Measurements from ENCODE around the gene FXYD2.

The FXYD2 gene

DNA sequence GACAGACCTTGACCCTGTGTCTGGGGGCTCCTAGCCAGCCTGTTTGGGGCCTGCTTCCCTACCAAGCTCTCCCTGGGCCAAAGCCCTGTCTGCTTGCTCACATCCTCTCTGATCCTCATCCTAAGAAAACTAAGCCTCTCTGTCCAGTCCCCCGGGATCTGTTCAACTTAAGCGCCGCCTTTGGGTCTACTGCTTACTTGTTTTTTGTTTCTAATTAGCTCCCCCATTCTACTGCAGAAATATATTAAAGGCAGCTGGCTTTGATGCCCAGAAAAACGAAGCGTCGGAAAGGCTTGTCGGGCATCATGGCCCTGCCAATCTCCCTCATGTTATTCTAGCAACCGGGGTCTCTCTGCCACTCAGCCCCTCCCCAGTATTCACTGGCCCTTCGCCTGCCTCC, 31.0 kb downstream of the FXYD2 start:
- no peak for DNase-seq (ENCODE audit: low read depth in 1 of 2, low spot score in 1 of 2)
- TF ChIP-seq JUND (IDR thresholded peaks at IDR 0.05; ENCODE audit: low read depth): no peak
- in situ Hi-C loops (cut with HindIII; ENCODE audit: low pct_unique_long_range_greater_than_20kb, low sequenced_read_pairs): no loop called here

DNA sequence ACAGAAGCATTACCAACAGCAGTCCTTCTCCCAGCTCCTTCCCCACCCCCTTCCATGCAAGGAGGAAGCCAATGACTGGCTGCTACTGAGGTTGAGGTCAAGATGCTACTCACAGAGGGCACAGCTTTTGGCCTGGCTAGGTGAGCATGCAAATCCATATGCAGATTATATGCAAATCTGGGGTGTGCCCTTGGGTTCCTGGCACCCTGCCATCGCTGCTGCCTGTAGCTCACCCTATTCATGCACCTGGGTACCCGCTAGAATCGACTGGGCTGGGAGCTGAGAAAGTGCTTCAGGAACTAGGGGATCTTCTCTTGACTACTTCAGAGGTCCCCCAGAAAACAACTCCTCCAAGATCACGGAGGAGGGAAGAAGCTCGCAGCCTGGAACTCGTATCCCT, 31.6 kb downstream of the FXYD2 start:
- in situ Hi-C loops (cut with HindIII; ENCODE audit: low pct_unique_long_range_greater_than_20kb, low sequenced_read_pairs): no loop called here
- no peak for TF ChIP-seq JUND (IDR thresholded peaks at IDR 0.05; ENCODE audit: low read depth)
- peak in 1 of 2 experiments; percentile 34 for DNase-seq (ENCODE audit: low read depth in 1 of 2, low spot score in 1 of 2)

DNA sequence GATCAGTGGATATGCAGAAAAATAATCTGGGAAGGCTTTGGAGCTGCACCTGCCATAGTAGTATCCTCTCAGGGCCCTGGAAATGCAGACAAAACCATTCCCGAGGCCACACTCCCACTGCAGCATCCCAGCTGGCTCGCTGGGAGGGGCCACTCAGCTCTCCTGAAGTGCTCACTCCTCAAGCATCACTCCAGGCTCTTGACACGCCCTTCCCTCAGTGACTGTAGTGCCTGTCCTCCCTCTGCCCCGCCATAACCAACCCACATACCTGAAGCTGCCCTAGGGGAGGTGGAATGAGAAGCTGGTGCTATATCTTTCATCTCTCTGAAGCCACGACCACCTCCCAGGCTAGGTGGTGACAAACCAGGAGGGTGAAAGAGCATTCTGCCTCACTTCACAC, 32.3 kb downstream of the FXYD2 start:
- in situ Hi-C loops (cut with HindIII; ENCODE audit: low pct_unique_long_range_greater_than_20kb, low sequenced_read_pairs): no loop called here
- no peak for TF ChIP-seq JUND (IDR thresholded peaks at IDR 0.05; ENCODE audit: low read depth)
- DNase-seq (ENCODE audit: low read depth in 1 of 2, low spot score in 1 of 2): no peak

DNA sequence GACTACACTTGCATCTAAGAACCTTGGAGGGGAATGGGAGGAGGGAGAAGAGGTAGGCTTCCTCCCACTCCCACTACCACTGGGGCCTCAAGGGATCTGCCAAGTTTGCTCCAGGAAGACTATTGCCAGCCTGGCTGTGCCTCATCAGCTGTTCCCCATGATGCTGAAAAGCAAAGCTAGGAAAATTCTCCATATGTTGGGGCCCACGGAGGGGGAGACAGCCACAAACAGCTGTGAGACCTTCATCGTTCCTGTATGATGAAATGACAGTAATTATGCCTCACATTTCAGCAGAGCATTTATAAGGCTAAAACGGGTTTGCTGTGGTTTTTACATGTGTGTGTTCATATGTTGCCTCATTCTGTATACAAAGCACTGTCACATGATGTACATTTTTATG, 34.3 kb downstream of the FXYD2 start:
- TF ChIP-seq JUND (IDR thresholded peaks at IDR 0.05; ENCODE audit: low read depth): no peak
- in situ Hi-C loops (cut with HindIII; ENCODE audit: low pct_unique_long_range_greater_than_20kb, low sequenced_read_pairs): no loop called here
- DNase-seq (ENCODE audit: low read depth in 1 of 2, low spot score in 1 of 2): no peak

DNA sequence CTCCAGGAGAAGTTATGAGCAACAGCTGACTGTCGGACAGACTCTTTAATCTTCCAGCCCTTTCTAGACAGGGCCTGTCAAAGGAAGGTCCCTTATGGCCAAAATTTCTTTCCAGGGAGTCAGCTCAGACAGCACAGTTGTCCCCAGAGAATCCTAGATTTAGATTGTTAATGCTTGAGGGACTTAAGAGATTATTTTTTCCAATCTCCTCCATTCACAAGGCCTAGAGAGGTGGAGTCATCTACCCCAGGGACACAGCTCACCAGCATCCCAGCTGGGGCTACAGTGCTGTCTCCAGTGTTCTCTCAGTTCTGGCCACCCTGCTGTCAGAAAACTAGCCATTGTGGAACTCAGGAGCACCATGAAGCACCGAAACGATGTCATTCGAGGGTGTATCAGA, 35.3 kb downstream of the FXYD2 start:
- no peak for DNase-seq (ENCODE audit: low read depth in 1 of 2, low spot score in 1 of 2)
- no peak for TF ChIP-seq JUND (IDR thresholded peaks at IDR 0.05; ENCODE audit: low read depth)
- in situ Hi-C loops (cut with HindIII; ENCODE audit: low pct_unique_long_range_greater_than_20kb, low sequenced_read_pairs): no loop called here

DNA sequence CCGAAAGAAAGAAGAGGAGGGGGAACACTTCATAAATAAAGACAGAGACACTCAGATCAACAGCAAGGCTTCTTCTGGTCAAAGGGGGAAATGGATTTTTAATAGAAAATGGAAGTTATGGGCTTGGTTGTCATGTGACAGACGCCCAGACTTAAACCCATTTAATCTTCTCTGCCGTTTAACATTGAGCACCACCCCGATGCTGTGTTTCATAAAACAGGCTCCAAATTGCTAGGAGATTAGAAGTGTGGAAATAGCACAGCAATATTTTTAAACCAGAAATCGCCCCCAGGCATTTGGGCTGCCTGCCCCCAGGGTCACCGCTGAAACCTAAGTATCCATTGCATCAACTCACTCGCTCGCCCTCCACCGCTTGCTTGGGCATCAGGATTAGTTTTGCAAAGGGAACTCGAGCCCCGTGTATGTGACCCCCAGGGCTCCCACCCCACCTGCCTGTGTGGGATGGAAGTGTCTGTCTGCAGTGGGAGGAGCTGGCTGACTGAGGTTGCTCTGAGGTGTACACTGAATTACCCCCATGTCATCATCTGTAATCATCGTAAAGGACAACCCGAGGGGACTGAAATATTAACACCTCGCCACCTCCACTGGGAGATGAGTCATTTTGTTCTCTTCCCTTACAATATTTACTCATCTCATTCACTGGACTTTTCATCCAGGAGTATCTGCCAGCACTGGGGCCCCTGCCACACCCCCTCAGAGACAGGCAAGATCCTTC, 38.2 kb downstream of the FXYD2 start:
- in situ Hi-C loops (cut with HindIII; ENCODE audit: low pct_unique_long_range_greater_than_20kb, low sequenced_read_pairs): no loop called here
- no peak for DNase-seq (ENCODE audit: low read depth in 1 of 2, low spot score in 1 of 2)
- TF ChIP-seq JUND (IDR thresholded peaks at IDR 0.05; ENCODE audit: low read depth): no peak

DNA sequence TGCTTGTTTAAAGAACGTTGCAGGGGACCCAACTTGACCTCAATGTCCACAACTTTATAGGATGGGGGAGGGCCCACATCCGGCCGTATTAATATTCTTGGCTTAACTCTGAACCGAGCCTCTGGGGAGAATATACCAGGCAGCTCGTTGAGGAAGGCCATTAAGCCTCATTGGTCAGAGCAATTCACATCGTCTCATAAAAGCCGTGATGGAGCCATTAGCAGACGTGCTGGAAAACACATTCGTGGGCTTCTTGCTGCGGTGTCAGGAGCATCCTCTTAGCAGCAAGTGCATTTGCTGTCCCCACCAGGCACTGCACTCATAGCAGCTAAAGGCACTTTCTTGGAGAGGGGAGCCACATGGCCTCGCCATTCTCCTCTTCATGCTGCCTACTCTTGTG, 42.4 kb downstream of the FXYD2 start:
- no peak for TF ChIP-seq JUND (IDR thresholded peaks at IDR 0.05; ENCODE audit: low read depth)

DNA sequence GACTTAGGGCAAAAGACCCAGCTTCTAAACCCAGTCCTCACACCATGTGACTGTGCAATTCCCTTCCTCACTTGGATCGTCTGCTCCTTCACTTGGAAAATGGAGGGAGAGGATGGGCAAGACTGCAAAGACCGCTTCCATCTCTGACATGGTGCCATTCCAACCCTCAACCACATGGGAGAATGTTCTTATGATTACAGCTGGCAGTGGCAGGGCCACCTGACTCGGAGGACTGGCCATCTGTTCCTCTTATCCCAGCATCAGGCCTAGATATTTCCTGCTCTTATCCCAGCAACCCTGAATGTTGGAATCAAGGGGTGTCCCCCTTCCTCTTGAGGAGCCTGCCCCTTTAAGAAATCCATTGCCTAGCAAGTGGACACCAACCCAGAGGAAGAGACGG, 42.9 kb downstream of the FXYD2 start:
- in situ Hi-C loops (cut with HindIII; ENCODE audit: low pct_unique_long_range_greater_than_20kb, low sequenced_read_pairs): no loop called here
- no peak for DNase-seq (ENCODE audit: low read depth in 1 of 2, low spot score in 1 of 2)
- no peak for TF ChIP-seq JUND (IDR thresholded peaks at IDR 0.05; ENCODE audit: low read depth)

More for the DNA sequence above, 42.4 kb downstream of the FXYD2 start:
- in situ Hi-C loops (cut with HindIII; ENCODE audit: low pct_unique_long_range_greater_than_20kb, low sequenced_read_pairs): no loop called here
- DNase-seq (ENCODE audit: low read depth in 1 of 2, low spot score in 1 of 2): peak in 1 of 2 experiments; percentile 39

DNA sequence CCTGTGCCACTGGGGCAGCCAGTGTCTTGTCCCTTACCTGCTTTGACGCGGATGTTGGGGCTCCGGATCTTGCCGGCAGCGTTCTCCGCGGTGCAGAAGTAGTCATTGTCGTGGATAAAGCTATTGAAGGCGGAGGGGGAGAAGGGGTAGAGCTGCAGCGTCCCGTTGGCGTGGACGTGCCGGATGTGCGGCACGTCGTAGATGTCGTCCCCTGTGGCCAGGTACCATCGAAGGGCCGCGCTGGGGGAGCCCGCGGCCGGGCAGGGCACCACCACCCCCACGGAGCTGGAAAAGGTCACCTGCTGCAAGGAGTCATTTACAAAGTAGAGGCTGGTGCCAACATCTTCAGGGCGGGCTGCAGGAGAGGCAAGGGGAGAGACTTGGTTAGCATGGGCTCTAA, 44.1 kb downstream of the FXYD2 start:
- DNase-seq (ENCODE audit: low read depth in 1 of 2, low spot score in 1 of 2): no peak
- TF ChIP-seq JUND (IDR thresholded peaks at IDR 0.05; ENCODE audit: low read depth): no peak
- in situ Hi-C loops (cut with HindIII; ENCODE audit: low pct_unique_long_range_greater_than_20kb, low sequenced_read_pairs): no loop called here

DNA sequence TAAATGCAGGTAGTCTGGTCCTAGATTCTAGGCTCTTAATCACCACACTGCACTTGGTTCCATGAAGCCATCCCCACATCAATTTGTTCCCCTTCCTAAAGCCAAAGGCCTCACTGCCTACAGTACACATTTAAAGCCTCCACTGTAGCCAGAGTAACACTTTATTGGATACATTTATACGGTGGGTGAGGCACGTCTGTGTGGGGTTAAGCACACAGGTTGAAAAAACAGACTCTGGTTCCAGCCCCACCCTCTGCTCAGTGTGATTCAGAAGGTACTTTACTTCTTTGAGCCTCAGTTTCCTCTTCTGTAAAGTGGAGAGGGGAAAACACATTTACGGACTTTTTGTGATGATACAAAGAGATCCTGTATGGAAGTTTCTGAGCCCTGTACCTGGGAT, 50.0 kb downstream of the FXYD2 start:
- no peak for DNase-seq (ENCODE audit: low read depth in 1 of 2, low spot score in 1 of 2)
- in situ Hi-C loops (cut with HindIII; ENCODE audit: low pct_unique_long_range_greater_than_20kb, low sequenced_read_pairs): no loop called here
- no peak for TF ChIP-seq JUND (IDR thresholded peaks at IDR 0.05; ENCODE audit: low read depth)

DNA sequence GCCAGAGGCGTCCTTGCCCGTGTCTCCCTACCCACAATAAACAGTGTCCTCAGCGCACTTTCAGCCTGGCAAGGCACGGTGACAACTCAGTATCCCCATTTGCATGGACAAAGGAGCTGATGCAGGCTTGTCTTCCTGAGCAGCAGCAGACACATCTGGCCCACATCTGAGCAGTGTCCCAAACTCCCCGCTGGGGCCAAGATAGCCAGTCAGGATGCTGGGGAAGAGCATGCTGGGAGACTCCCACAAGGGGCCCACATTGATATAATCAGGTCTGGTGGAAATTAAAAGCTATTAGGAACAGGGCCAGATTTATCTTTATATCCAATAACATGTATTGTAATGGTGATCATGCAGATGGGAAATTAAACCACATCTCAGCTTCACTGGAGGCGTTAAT, 52.2 kb downstream of the FXYD2 start:
- no peak for TF ChIP-seq JUND (IDR thresholded peaks at IDR 0.05; ENCODE audit: low read depth)
- no peak for DNase-seq (ENCODE audit: low read depth in 1 of 2, low spot score in 1 of 2)
- in situ Hi-C loops (cut with HindIII; ENCODE audit: low pct_unique_long_range_greater_than_20kb, low sequenced_read_pairs): no loop called here

DNA sequence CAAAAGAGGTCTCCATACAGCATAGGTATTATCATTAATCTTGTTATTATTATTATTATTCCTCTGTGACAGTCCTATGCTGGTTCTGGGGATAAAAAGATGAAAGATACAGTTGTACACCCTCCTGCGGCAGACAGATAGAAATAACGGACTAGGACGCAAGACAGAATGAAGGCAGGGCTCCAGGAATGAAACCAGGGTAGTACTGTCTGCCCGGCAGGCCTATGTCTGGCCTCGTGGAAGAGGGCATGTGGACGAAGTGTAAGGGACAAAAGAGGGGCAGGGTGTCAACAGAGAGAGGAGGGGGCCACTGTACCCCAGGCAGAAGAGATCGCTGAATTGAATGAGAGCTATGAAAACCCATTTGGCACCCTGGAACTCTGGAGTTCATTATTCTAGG, 52.7 kb downstream of the FXYD2 start:
- in situ Hi-C loops (cut with HindIII; ENCODE audit: low pct_unique_long_range_greater_than_20kb, low sequenced_read_pairs): no loop called here
- no peak for TF ChIP-seq JUND (IDR thresholded peaks at IDR 0.05; ENCODE audit: low read depth)
- DNase-seq (ENCODE audit: low read depth in 1 of 2, low spot score in 1 of 2): no peak

DNA sequence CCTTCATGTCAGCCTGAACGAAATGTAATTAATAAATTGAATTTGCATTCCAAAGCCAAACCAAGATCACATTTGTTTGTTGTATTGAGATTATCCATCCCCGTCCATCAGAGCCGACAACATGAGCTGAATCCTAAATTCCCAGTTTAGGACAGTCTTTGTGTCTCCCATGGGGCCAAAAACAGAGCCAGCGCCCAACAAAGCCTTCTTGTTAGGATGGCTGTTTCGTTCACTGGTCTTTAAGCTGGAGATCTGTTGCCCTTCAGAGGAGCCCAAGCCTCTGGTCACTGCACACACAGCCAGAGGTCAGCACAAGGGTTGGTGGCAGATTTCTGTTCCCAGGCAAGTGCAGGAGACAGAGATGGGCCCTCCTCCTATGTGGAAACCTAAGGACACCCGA, 53.3 kb downstream of the FXYD2 start:
- in situ Hi-C loops (cut with HindIII; ENCODE audit: low pct_unique_long_range_greater_than_20kb, low sequenced_read_pairs): no loop called here
- no peak for DNase-seq (ENCODE audit: low read depth in 1 of 2, low spot score in 1 of 2)
- TF ChIP-seq JUND (IDR thresholded peaks at IDR 0.05; ENCODE audit: low read depth): no peak

DNA sequence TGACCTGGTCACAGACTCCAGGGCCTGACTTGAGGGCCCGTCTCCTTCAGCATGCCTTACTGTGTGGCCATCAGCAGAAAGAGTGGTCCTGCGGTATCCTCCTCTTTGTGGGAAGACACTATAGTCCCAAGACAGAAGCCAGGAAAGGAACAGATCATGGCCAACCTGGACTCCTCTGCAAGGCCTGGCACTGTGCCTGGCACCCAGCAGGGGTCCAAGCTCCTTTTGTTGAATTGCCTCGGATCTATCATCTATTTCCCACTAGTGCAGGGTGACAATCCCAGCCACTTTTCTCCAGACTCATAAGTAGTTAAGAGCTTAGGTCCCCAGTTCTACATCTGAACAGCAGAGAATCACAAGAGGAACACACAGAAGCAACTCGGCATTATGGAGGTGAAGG, 54.5 kb downstream of the FXYD2 start:
- in situ Hi-C loops (cut with HindIII; ENCODE audit: low pct_unique_long_range_greater_than_20kb, low sequenced_read_pairs): no loop called here
- no peak for TF ChIP-seq JUND (IDR thresholded peaks at IDR 0.05; ENCODE audit: low read depth)
- no peak for DNase-seq (ENCODE audit: low read depth in 1 of 2, low spot score in 1 of 2)

Data from T47D (cell line).